HepG2 (cell line): Measurements from ENCODE around the gene ARMH1. TPM values are rescaled to one million over a fixed set of nuclear protein-coding genes. Genes with fewer than 3 reads are reported as not detected.
A peak's percentile ranks its signal among the peaks of the same experiment; 100 is the strongest.

Experiments
- AHR ChIP-seq: IDR thresholded peaks from 2 replicates; pipeline ENCODE4 v1.6.1; 2018; ENCODE audit warnings: missing genetic modification reagents, missing compliant biosample characterization
- DPF2 ChIP-seq: sonication (generic); formaldehyde crosslinking; IDR thresholded peaks from 2 replicates; pipeline ENCODE4 v1.4.0; 2020; ENCODE audit warnings: mild to moderate bottlenecking, low read depth, missing genetic modification reagents, borderline replicate concordance
- FOXO1 ChIP-seq: sonication (generic); formaldehyde crosslinking; IDR thresholded peaks from 2 replicates; pipeline ENCODE4 v1.4.0; 2020; ENCODE audit warnings: missing genetic modification reagents
- GATA4 ChIP-seq: sonication (generic); IDR thresholded peaks from 2 replicates; pipeline ENCODE4 v1.6.1; 2016; ENCODE audit warnings: antibody characterized with exemption, low read depth, borderline replicate concordance
- GATAD2A ChIP-seq: IDR thresholded peaks from 2 replicates; pipeline ENCODE4 v1.6.1; 2016
- HIVEP1 ChIP-seq: sonication (generic); formaldehyde crosslinking; IDR thresholded peaks from 2 replicates; pipeline ENCODE4 v1.4.0; 2020; ENCODE audit warnings: mild to moderate bottlenecking, missing genetic modification reagents
- HMG20A ChIP-seq: IDR thresholded peaks from 2 replicates; pipeline ENCODE4 v1.6.1; 2016; ENCODE audit warnings: borderline replicate concordance
- HNF4A ChIP-seq: sonication (generic); formaldehyde crosslinking; IDR thresholded peaks from 2 replicates; pipeline ENCODE4 v1.4.0; 2020; ENCODE audit warnings: missing genetic modification reagents
- HOXA3 ChIP-seq: sonication (generic); formaldehyde crosslinking; IDR thresholded peaks from 2 replicates; pipeline ENCODE4 v1.5.0; 2020; ENCODE audit warnings: missing genetic modification reagents
- MXD4 ChIP-seq: IDR thresholded peaks from 2 replicates; pipeline ENCODE4 v1.6.1; 2016; ENCODE audit warnings: mild to moderate bottlenecking, missing biosample characterization, missing genetic modification reagents
- MXI1 ChIP-seq: IDR thresholded peaks from 3 replicates; pipeline ENCODE4 v1.6.1; 2012; ENCODE audit warnings: low read depth, low read length, inconsistent platforms, borderline replicate concordance
- NCOA2 ChIP-seq: sonication (generic); formaldehyde crosslinking; IDR thresholded peaks from 2 replicates; pipeline ENCODE4 v1.8.0; 2022; ENCODE audit warnings: inconsistent platforms
- NCOA5 ChIP-seq: sonication (generic); formaldehyde crosslinking; IDR thresholded peaks from 2 replicates; pipeline ENCODE4 v1.4.0; 2020; ENCODE audit warnings: missing genetic modification reagents
- POLR2A ChIP-seq, 2 experiments: IDR thresholded peaks; 2 replicates each; pipeline ENCODE4 v1.6.1; 2011; ENCODE audit warnings: low read depth in 2 of 2, low read length in 2 of 2, mild to moderate bottlenecking in 1 of 2, moderate library complexity in 1 of 2; ENCODE audit not compliant: insufficient read depth in 1 of 2
- SOX13 ChIP-seq, 3 experiments: fragments of 450-650 bp in 1 of 3; sonication (generic) in 1 of 3; formaldehyde crosslinking in 1 of 3; IDR thresholded peaks in 2 of 3; conservative IDR thresholded peaks in 1 of 3; 2 replicates each; pipeline versions ENCODE4 v1.5.0 to v1.6.1; 2016 to 2020; ENCODE audit warnings: antibody characterized with exemption in 1 of 3, mild to moderate bottlenecking in 1 of 3, missing compliant biosample characterization in 1 of 3, missing genetic modification reagents in 1 of 3, moderate library complexity in 1 of 3
- SRY ChIP-seq: sonication (generic); formaldehyde crosslinking; IDR thresholded peaks from 2 replicates; pipeline ENCODE4 v1.8.0; 2022; ENCODE audit warnings: mild to moderate bottlenecking, missing genetic modification reagents
- ZC3H4 ChIP-seq: sonication (generic); formaldehyde crosslinking; IDR thresholded peaks from 2 replicates; pipeline ENCODE4 v1.4.0; 2020; ENCODE audit warnings: missing genetic modification reagents, borderline replicate concordance
- ZFP37 ChIP-seq: sonication (generic); formaldehyde crosslinking; IDR thresholded peaks from 2 replicates; pipeline ENCODE4 v1.4.0; 2020; ENCODE audit warnings: missing genetic modification reagents, borderline replicate concordance
- ZFP41 ChIP-seq: sonication (generic); formaldehyde crosslinking; IDR thresholded peaks from 2 replicates; pipeline ENCODE4 v1.4.0; 2020; ENCODE audit warnings: mild to moderate bottlenecking, missing genetic modification reagents, borderline replicate concordance
- ZKSCAN8 ChIP-seq: IDR thresholded peaks from 2 replicates; pipeline ENCODE4 v1.6.1; 2016; ENCODE audit warnings: borderline replicate concordance, missing genetic modification reagents, missing compliant biosample characterization
- ZNF136 ChIP-seq: sonication (generic); formaldehyde crosslinking; IDR thresholded peaks from 2 replicates; pipeline ENCODE4 v1.8.1; 2022; ENCODE audit warnings: low read depth, mild to moderate bottlenecking, moderate library complexity, missing genetic modification reagents
- ZNF251 ChIP-seq: sonication (generic); formaldehyde crosslinking; IDR thresholded peaks from 2 replicates; pipeline ENCODE4 v1.9.0; 2021; ENCODE audit warnings: mild to moderate bottlenecking, missing genetic modification reagents
- ZNF530 ChIP-seq: sonication (generic); formaldehyde crosslinking; IDR thresholded peaks from 2 replicates; pipeline ENCODE4 v1.5.0; 2020; ENCODE audit warnings: low read depth, mild to moderate bottlenecking, missing genetic modification reagents
- ZNF720 ChIP-seq: sonication (generic); formaldehyde crosslinking; IDR thresholded peaks from 2 replicates; pipeline ENCODE4 v1.4.0; 2020; ENCODE audit warnings: missing genetic modification reagents
- polyA plus RNA-seq, 8 experiments: library from polyadenylated mRNA; depleted of rRNA in 3 of 8; stranded (reverse) in 7 of 8; unstranded in 1 of 8; fragments of >200 nt; fragmentation: Illumina TruSeq in 4 of 8; extraction: Trizol in 4 of 8; gene quantifications; 2 replicates each; pipeline versions ENCODE4 v1.2.1 to v1.2.3, GENCODE V29; 2011 to 2016; ENCODE audit warnings: low read depth in 4 of 8, missing spikeins in 1 of 8, mixed read lengths in 1 of 8; ENCODE audit not compliant: insufficient read depth in 1 of 8
- total RNA-seq, 5 experiments: library from RNA; depleted of rRNA; stranded (reverse); fragments of >200 nt; fragmentation: Illumina TruSeq; extraction: Trizol; gene quantifications; 2 replicates each; pipeline ENCODE4 v1.2.3, GENCODE V29; 2016; ENCODE audit warnings: low read depth in 1 of 5
- TF ChIP-seq, protein P1 (sequence below): IDR thresholded peaks from 2 replicates; pipeline ENCODE4 v1.6.1; 2016; ENCODE audit warnings: low read depth
- TF ChIP-seq, protein P2 (sequence below): sonication (generic); formaldehyde crosslinking; conservative IDR thresholded peaks from 2 replicates; pipeline ENCODE4 v1.4.0; 2020; ENCODE audit warnings: mild to moderate bottlenecking, missing genetic modification reagents, moderate library complexity
- TF ChIP-seq, protein P3 (sequence below): IDR thresholded peaks from 2 replicates; pipeline ENCODE4 v1.6.1; 2018; ENCODE audit warnings: missing genetic modification reagents, mild to moderate bottlenecking, missing compliant biosample characterization

Gene ARMH1
- total and polyA plus RNA-seq, 2 of the 13 experiments (the other 11 are each of a cell fraction or from before 2014, with no cell fraction given), result 0.69 TPM; not detected in 1

DNA sequence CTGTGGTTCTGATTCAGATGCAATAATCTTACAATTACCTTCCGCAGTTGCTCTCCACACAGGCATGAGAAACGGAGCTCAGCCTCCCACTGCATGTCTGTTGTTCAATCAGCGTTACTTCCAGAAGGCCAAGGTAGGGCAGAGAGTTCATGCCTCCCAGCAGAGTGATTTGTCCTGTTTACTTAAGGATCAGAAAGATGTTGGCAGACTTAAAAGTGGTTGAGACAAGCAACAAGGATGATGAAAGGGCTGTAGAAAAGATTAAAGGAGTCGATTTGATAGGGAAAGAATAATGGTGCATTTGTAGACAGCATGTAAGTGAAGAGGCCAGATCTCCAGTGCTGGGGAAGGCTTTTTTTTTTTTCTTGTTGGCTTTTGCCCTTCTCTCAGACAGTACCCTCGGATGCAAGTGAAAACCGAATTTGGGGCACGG, 26.6 kb downstream of the ARMH1 start (continued):
- TF ChIP-seq ZNF530 (CRISPR knock-in tag), result no peak
- no peak for TF ChIP-seq ZNF720
- TF ChIP-seq ZFP41, result no peak
- no peak for TF ChIP-seq ZKSCAN8 (CRISPR knock-in tag)
- no peak for TF ChIP-seq ZC3H4
- TF ChIP-seq NCOA5 (CRISPR knock-in tag), result no peak
- TF ChIP-seq POLR2A (IDR thresholded peaks at IDR 0.05; ENCODE audit: insufficient read depth in 1 of 2, low read depth in 2 of 2, low read length in 2 of 2), result no peak
- TF ChIP-seq SRY (CRISPR knock-in tag), result no peak
- peak; percentile 96 for TF ChIP-seq HMG20A (CRISPR knock-in tag)
- TF ChIP-seq, protein P1, sequence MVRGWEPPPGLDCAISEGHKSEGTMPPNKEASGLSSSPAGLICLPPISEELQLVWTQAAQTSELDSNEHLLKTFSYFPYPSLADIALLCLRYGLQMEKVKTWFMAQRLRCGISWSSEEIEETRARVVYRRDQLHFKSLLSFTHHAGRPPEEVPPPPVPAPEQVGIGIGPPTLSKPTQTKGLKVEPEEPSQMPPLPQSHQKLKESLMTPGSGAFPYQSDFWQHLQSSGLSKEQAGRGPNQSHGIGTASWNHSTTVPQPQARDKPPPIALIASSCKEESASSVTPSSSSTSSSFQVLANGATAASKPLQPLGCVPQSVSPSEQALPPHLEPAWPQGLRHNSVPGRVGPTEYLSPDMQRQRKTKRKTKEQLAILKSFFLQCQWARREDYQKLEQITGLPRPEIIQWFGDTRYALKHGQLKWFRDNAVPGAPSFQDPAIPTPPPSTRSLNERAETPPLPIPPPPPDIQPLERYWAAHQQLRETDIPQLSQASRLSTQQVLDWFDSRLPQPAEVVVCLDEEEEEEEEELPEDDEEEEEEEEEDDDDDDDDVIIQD (CRISPR knock-in tag), result peak; percentile 53; the same call in 1 of the 2 replicates
- no peak for TF ChIP-seq MXD4
- 0 out of 2 replicates have a peak, but pooled peaks have one; percentile 44 for TF ChIP-seq GATA4
- peak; percentile 32; the same call in 1 of the 2 replicates for TF ChIP-seq HOXA3 (CRISPR knock-in tag)
- TF ChIP-seq MXI1, result 0 out of 3 replicates have a peak, but pooled peaks have one; percentile 16
- TF ChIP-seq FOXO1 (CRISPR knock-in tag), result peak; percentile 39; the same call in 1 of the 2 replicates
- peak; percentile 87 for TF ChIP-seq NCOA2 (CRISPR knock-in tag)
- TF ChIP-seq ZNF251, result no peak
- TF ChIP-seq HNF4A (CRISPR knock-in tag), result peak; percentile 66
- 0 out of 2 replicates have a peak, but pooled peaks have one; percentile 48 for TF ChIP-seq SOX13 (IDR thresholded peaks at IDR 0.05)
- TF ChIP-seq SOX13 (CRISPR knock-in tag; conservative IDR thresholded peaks at IDR 0.05 in 1 of 2, IDR thresholded peaks at IDR 0.05 in 1 of 2), result peak in 1 of 2 experiments; percentile 85; a peak in 2 of 4 replicates
- no peak for TF ChIP-seq ZFP37 (CRISPR knock-in tag)
- TF ChIP-seq, protein P2, sequence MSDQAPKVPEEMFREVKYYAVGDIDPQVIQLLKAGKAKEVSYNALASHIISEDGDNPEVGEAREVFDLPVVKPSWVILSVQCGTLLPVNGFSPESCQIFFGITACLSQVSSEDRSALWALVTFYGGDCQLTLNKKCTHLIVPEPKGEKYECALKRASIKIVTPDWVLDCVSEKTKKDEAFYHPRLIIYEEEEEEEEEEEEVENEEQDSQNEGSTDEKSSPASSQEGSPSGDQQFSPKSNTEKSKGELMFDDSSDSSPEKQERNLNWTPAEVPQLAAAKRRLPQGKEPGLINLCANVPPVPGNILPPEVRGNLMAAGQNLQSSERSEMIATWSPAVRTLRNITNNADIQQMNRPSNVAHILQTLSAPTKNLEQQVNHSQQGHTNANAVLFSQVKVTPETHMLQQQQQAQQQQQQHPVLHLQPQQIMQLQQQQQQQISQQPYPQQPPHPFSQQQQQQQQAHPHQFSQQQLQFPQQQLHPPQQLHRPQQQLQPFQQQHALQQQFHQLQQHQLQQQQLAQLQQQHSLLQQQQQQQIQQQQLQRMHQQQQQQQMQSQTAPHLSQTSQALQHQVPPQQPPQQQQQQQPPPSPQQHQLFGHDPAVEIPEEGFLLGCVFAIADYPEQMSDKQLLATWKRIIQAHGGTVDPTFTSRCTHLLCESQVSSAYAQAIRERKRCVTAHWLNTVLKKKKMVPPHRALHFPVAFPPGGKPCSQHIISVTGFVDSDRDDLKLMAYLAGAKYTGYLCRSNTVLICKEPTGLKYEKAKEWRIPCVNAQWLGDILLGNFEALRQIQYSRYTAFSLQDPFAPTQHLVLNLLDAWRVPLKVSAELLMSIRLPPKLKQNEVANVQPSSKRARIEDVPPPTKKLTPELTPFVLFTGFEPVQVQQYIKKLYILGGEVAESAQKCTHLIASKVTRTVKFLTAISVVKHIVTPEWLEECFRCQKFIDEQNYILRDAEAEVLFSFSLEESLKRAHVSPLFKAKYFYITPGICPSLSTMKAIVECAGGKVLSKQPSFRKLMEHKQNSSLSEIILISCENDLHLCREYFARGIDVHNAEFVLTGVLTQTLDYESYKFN (CRISPR knock-in tag), result peak; percentile 76
- TF ChIP-seq GATAD2A (CRISPR knock-in tag), result peak; percentile 95
- TF ChIP-seq HIVEP1 (CRISPR knock-in tag), result no peak
- peak; percentile 60; the same call in 1 of the 2 replicates for TF ChIP-seq DPF2 (CRISPR knock-in tag)
- TF ChIP-seq, protein P3, sequence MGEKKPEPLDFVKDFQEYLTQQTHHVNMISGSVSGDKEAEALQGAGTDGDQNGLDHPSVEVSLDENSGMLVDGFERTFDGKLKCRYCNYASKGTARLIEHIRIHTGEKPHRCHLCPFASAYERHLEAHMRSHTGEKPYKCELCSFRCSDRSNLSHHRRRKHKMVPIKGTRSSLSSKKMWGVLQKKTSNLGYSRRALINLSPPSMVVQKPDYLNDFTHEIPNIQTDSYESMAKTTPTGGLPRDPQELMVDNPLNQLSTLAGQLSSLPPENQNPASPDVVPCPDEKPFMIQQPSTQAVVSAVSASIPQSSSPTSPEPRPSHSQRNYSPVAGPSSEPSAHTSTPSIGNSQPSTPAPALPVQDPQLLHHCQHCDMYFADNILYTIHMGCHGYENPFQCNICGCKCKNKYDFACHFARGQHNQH (CRISPR knock-in tag), result 0 out of 2 replicates have a peak, but pooled peaks have one; percentile 31
- no peak for TF ChIP-seq ZNF136
- no peak for TF ChIP-seq AHR (CRISPR knock-in tag)
